GM12878 (cell line): Measurements from ENCODE around the gene VEPH1. TPM values are rescaled to one million over a fixed set of nuclear protein-coding genes. Genes with fewer than 3 reads are reported as not detected.

ENCODE experiments used
- ATAC-seq: fragments of 200-7000 bp; cut with Tn5 transposase; 3 replicates; pipeline ENCODE4 v1.9.1; 2020; ENCODE audit warnings: mild to moderate bottlenecking, moderate library complexity
- BruUV-seq: library from RNA; stranded (reverse); fragments of 400-500 nt; replicated peaks from 2 replicates; lab custom pipeline; 2021; lab: Mats Ljungman, UMichigan
- CTCF ChIA-PET: fragments of 300-600 bp; sonication (Branson Sonifier 250); formaldehyde crosslinking; extraction: SDS; loops from one replicate; lab custom pipeline; 2021; ENCODE audit warnings: inconsistent platforms; lab: Yijun Ruan, JAX
- POLR2A ChIA-PET: fragments of 350-600 bp; formaldehyde crosslinking; extraction: SDS; loops from one replicate; lab custom pipeline; 2021; ENCODE audit warnings: inconsistent platforms; lab: Charles Lee
- RAD21 ChIA-PET: fragments of 300-600 bp; sonication (Branson Sonifier 250); formaldehyde crosslinking; loops from one replicate; lab custom pipeline; 2023; ENCODE audit warnings: antibody characterized with exemption; ENCODE audit not compliant: unreplicated experiment; lab: Charles Lee
- SMC1A ChIA-PET: fragments of 300-600 bp; sonication (Branson Sonifier 250); formaldehyde crosslinking; loops from one replicate; lab custom pipeline; 2023; ENCODE audit not compliant: unreplicated experiment, uncharacterized antibody; lab: Charles Lee
- DNase-seq: peaks from one replicate; pipeline ENCODE4 v3.0.0-alpha.2; 2011; ENCODE audit warnings: low read depth, low spot score
- FAIRE-seq: peaks from 3 replicates; lab custom pipeline; 2011; peaks lifted over from hg19 to GRCh38; lab: Jason Lieb, UNC
- H2AFZ ChIP-seq: 2 replicates; pipeline ENCODE4 v1.6.0; 2011; ENCODE audit warnings: low read depth, low read length, control low read depth; ENCODE audit not compliant: control insufficient read depth
- H3K27ac ChIP-seq: 2 replicates; pipeline ENCODE4 v1.5.1; 2011; ENCODE audit warnings: control low read depth; ENCODE audit not compliant: control insufficient read depth, insufficient read depth
- H3K27me3 ChIP-seq, 2 experiments: replicated peaks in 1 of 2; 2 replicates each; pipeline versions ENCODE4 v1.6.0 to v1.6.1; 2011; ENCODE audit warnings: low read length in 1 of 2; ENCODE audit not compliant: control insufficient read depth in 2 of 2, insufficient read depth in 2 of 2
- H3K36me3 ChIP-seq, 2 experiments: 2 replicates each; pipeline ENCODE4 v1.5.1; 2011; ENCODE audit warnings: low read length in 1 of 2; ENCODE audit not compliant: control insufficient read depth in 2 of 2, insufficient read depth in 2 of 2
- H3K4me1 ChIP-seq: 2 replicates; pipeline ENCODE4 v1.6.1; 2011; ENCODE audit warnings: mild to moderate bottlenecking, low read length, moderate library complexity, mixed read lengths; ENCODE audit not compliant: control insufficient read depth, insufficient read depth
- H3K4me2 ChIP-seq: 2 replicates; pipeline ENCODE4 v1.6.0; 2011; ENCODE audit warnings: control low read depth; ENCODE audit not compliant: control insufficient read depth, insufficient read depth
- H3K4me3 ChIP-seq: fragments of 200-600 bp; sonication (generic); 2 replicates; pipeline ENCODE4 v1.5.1; 2016
- H3K79me2 ChIP-seq: 2 replicates; pipeline ENCODE4 v1.6.0; 2011; ENCODE audit warnings: low read length; ENCODE audit not compliant: control insufficient read depth, insufficient read depth
- H3K9ac ChIP-seq: 2 replicates; pipeline ENCODE4 v1.8.0; 2011; ENCODE audit warnings: low read length, control low read depth, mixed read lengths; ENCODE audit not compliant: control insufficient read depth, insufficient read depth
- H3K9me3 ChIP-seq: replicated peaks from 3 replicates; pipeline ENCODE4 v1.5.1; 2011; ENCODE audit warnings: mild to moderate bottlenecking, low read length; ENCODE audit not compliant: control insufficient read depth, insufficient read depth
- H4K20me1 ChIP-seq: 2 replicates; pipeline ENCODE4 v1.6.0; 2011; ENCODE audit not compliant: control insufficient read depth, insufficient read depth
- ASH2L ChIP-seq: fragments of 300-600, 200-600 bp; sonication (generic); IDR thresholded peaks from 2 replicates; pipeline ENCODE4 v1.6.1; 2017; ENCODE audit warnings: low read depth, mild to moderate bottlenecking, borderline replicate concordance
- CREM ChIP-seq: IDR thresholded peaks from 2 replicates; pipeline ENCODE4 v1.6.1; 2014; ENCODE audit warnings: antibody characterized with exemption, low read depth
- JUNB ChIP-seq: IDR thresholded peaks from 2 replicates; pipeline ENCODE4 v1.6.1; 2016; ENCODE audit warnings: antibody characterized with exemption, mild to moderate bottlenecking
- PML ChIP-seq: IDR thresholded peaks from 2 replicates; pipeline ENCODE4 v1.6.1; 2012; ENCODE audit warnings: low read length, inconsistent platforms
- RUNX3 ChIP-seq: IDR thresholded peaks from 2 replicates; pipeline ENCODE4 v1.6.1; 2012; ENCODE audit warnings: low read length, inconsistent platforms
- SMARCA5 ChIP-seq: fragments of 450-650 bp; IDR thresholded peaks from 2 replicates; pipeline ENCODE4 v1.6.1; 2017; ENCODE audit warnings: mild to moderate bottlenecking
- STAT1 ChIP-seq: fragments of 450-650 bp; conservative IDR thresholded peaks from 2 replicates; pipeline ENCODE4 v1.6.1; 2014; ENCODE audit warnings: antibody characterized with exemption, mild to moderate bottlenecking
- WGBS: methylation state at CpG from one replicate; pipeline ENCODE4 v1.1.6; 2016; ENCODE audit warnings: low lambda C conversion rate; ENCODE audit not compliant: insufficient replicate concordance, insufficient coverage; ENCODE audit errors: missing lambda C conversion rate; 5-methylcytosine and 5-hydroxymethylcytosine counted together
- in situ Hi-C: fragments of 300-500 bp; cut with MboI; formaldehyde crosslinking; loops from 9 replicates; pipeline ENCODE4 v1.14.3; 2018; ENCODE audit warnings: mixed read lengths
- intact Hi-C: fragments of 100-400 bp; cut with micrococcal nuclease; formaldehyde crosslinking; loops from one replicate; pipeline ENCODE4 v1.14.2; 2022; ENCODE audit not compliant: unreplicated experiment
- polyA plus RNA-seq, 11 experiments: library from polyadenylated mRNA; depleted of rRNA in 4 of 11; unstranded in 6 of 11; stranded (reverse) in 5 of 11; fragments of >200 nt; fragmentation: Nextera tagmentation in 4 of 11; fragmentation: Illumina TruSeq in 1 of 11; extraction: Ambion mirVana in 4 of 11; extraction: Trizol in 1 of 11; gene quantifications; 1 replicate in 1 of 11; 2 replicates in 10 of 11; pipeline versions ENCODE4 v1.2.1 to v1.2.3, GENCODE V29; 2011 to 2016; ENCODE audit warnings: inconsistent platforms in 2 of 11, missing spikeins in 2 of 11, low read depth in 1 of 11
- total RNA-seq, 4 experiments: library from RNA; depleted of rRNA in 3 of 4; stranded (reverse); fragments of >200 nt in 3 of 4; fragmentation: Illumina TruSeq in 1 of 4; extraction: Trizol in 1 of 4; gene quantifications; 2 replicates each; pipeline versions ENCODE4 v1.2.1 to v1.2.3, GENCODE V29; 2013 to 2021
- TF ChIP-seq, protein P1 (sequence below): IDR thresholded peaks from 2 replicates; pipeline ENCODE4 v1.6.1; 2012; ENCODE audit warnings: low read length, inconsistent platforms
- TF ChIP-seq, protein P2 (sequence below): IDR thresholded peaks from 2 replicates; pipeline ENCODE4 v1.6.1; 2011; ENCODE audit warnings: low read depth, mild to moderate bottlenecking, low read length, moderate library complexity, borderline replicate concordance; ENCODE audit errors: extremely low read depth
- TF ChIP-seq, protein P3 (sequence below): fragments of 450-650 bp; IDR thresholded peaks from 2 replicates; pipeline ENCODE4 v1.6.1; 2016; ENCODE audit warnings: mild to moderate bottlenecking, moderate library complexity, borderline replicate concordance

Gene VEPH1
- total and polyA plus RNA-seq, 10 of the 15 experiments (the other 5 are each of a cell fraction or from before 2014, with no cell fraction given) = 0.04 to 0.26 (median 0.17) TPM; not detected in 7

DNA sequence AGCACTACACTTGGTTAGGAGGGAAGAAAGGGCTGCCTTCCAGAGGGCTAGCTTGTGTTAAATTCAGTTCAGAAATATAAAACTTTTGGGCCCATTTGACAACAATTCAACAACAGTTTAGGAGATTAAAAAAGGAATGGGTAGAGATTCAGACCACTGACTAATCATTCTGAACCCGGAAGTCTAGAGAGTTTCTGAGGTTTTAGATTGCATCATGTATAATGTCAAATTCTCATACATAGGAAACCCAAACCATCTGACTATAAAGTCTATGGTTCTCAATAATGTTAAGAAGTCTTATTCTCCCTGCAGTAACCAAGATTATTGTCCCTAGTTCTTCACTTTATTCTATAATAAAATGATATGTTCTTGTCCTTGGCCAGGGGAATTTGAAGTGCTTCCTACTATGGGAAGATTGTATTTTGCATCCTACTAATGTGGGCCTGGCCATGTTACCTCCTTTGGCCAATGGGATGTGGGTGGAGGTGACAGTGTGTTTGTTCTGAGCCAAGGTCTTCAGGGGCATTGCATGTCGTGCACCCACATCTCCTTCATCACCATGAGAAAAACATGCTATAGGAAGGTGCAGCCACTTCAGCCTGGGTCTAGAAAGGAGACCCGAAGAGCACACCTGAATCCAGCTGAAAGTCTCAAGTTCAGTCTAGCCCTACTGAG is 276.9 kb downstream of the VEPH1 start:
- in situ Hi-C loops = no loop called here
- ChIA-PET CTCF (interaction anchor here (1.7 kb wide), 1 partner anchor 25 kb away, joined by 4 read pairs; no protein-coding TSS in a partner anchor), POLR2A (no interaction called here), RAD21 (no interaction called here), SMC1A (no interaction called here)
- Histone ChIP-seq H3K4me2 (no peak overlapping the region), H3K79me2 (no peaks in the 10 kb centered on the region), H3K9me3 (no peaks in the 10 kb centered on the region), H3K27me3 (no peaks in the 10 kb centered on the region; a peak in 1 of 4 replicates), H3K4me3 (no peak overlapping the region), H3K36me3 (no peaks in the 10 kb centered on the region), H3K9ac (no peak overlapping the region), H2AFZ (no peak overlapping the region; the same call in 1 of the 2 replicates), H3K27ac (no peak overlapping the region), H3K4me1 (no peaks in the 10 kb centered on the region), H4K20me1 (no peaks in the 10 kb centered on the region)
- intact Hi-C loops = no loop called here
- TF ChIP-seq JUNB = 0 out of 2 replicates have a peak, but pooled peaks have one; percentile 12
- TF ChIP-seq RUNX3 = peak; percentile 61
- TF ChIP-seq, protein P1, sequence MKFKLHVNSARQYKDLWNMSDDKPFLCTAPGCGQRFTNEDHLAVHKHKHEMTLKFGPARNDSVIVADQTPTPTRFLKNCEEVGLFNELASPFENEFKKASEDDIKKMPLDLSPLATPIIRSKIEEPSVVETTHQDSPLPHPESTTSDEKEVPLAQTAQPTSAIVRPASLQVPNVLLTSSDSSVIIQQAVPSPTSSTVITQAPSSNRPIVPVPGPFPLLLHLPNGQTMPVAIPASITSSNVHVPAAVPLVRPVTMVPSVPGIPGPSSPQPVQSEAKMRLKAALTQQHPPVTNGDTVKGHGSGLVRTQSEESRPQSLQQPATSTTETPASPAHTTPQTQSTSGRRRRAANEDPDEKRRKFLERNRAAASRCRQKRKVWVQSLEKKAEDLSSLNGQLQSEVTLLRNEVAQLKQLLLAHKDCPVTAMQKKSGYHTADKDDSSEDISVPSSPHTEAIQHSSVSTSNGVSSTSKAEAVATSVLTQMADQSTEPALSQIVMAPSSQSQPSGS = 0 out of 2 replicates have a peak, but pooled peaks have one; percentile 20
- no peak for TF ChIP-seq ASH2L
- WGBS = 60% methylated on average over 3 of the region's 3 CpGs
- no peak for FAIRE-seq
- no peak for DNase-seq
- no TSS peak for BruUV-seq
- ATAC-seq = peak; percentile 74

DNA sequence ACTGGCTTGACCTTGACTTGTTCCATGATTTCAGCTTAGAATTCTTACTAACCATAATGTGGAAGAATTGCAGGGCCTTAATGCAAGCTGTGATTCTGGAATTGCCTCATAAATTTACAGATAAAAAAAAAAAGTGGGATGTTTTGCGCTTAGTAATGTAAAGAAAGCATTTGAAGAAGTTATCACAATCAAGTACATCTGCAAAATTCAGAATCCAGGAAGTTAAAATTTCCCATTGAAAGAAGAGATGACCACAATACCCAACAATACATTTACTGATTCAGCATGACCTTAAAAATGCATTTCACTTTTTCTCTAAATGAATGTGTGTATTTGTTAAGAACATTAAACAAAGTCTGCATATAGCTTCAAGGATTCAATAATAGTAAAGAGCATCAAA is 278.2 kb downstream of the VEPH1 start:
- no peak overlapping the region for H3K4me2 ChIP-seq
- ChIA-PET POLR2A (no interaction called here), RAD21 (no interaction called here), SMC1A (interaction anchor here (0.6 to 0.8 kb wide), 2 partner anchors 8 to 139 kb away, joined by 3 read pairs; no protein-coding TSS in a partner anchor), CTCF (interaction anchor here (0.7 to 2.0 kb wide), 2 partner anchors 15 to 20 kb away, joined by 3 to 5 read pairs; no protein-coding TSS in a partner anchor)
- WGBS = 100% methylated on average over 1 of the region's 1 CpG
- no peak overlapping the region for H3K27ac ChIP-seq
- no peak for TF ChIP-seq CREM
- no peak for TF ChIP-seq SMARCA5
- TF ChIP-seq, protein P2, sequence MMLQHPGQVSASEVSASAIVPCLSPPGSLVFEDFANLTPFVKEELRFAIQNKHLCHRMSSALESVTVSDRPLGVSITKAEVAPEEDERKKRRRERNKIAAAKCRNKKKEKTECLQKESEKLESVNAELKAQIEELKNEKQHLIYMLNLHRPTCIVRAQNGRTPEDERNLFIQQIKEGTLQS = no peak
- TF ChIP-seq, protein P3, sequence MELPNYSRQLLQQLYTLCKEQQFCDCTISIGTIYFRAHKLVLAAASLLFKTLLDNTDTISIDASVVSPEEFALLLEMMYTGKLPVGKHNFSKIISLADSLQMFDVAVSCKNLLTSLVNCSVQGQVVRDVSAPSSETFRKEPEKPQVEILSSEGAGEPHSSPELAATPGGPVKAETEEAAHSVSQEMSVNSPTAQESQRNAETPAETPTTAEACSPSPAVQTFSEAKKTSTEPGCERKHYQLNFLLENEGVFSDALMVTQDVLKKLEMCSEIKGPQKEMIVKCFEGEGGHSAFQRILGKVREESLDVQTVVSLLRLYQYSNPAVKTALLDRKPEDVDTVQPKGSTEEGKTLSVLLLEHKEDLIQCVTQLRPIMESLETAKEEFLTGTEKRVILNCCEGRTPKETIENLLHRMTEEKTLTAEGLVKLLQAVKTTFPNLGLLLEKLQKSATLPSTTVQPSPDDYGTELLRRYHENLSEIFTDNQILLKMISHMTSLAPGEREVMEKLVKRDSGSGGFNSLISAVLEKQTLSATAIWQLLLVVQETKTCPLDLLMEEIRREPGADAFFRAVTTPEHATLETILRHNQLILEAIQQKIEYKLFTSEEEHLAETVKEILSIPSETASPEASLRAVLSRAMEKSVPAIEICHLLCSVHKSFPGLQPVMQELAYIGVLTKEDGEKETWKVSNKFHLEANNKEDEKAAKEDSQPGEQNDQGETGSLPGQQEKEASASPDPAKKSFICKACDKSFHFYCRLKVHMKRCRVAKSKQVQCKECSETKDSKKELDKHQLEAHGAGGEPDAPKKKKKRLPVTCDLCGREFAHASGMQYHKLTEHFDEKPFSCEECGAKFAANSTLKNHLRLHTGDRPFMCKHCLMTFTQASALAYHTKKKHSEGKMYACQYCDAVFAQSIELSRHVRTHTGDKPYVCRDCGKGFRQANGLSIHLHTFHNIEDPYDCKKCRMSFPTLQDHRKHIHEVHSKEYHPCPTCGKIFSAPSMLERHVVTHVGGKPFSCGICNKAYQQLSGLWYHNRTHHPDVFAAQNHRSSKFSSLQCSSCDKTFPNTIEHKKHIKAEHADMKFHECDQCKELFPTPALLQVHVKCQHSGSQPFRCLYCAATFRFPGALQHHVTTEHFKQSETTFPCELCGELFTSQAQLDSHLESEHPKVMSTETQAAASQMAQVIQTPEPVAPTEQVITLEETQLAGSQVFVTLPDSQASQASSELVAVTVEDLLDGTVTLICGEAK = no peak
- no peak for TF ChIP-seq ASH2L
- TF ChIP-seq PML = no peak
- no peak for TF ChIP-seq STAT1
- no peaks in the 10 kb centered on the region for H3K36me3 ChIP-seq
- H3K4me1 ChIP-seq = no peaks in the 10 kb centered on the region
- intact Hi-C loops = no loop called here
- no peaks in the 10 kb centered on the region for H3K9me3 ChIP-seq
- H3K27me3 ChIP-seq = no peaks in the 10 kb centered on the region
- no peaks in the 10 kb centered on the region for H4K20me1 ChIP-seq
- no peak for FAIRE-seq
- H3K79me2 ChIP-seq = no peaks in the 10 kb centered on the region
- no peak overlapping the region for H2AFZ ChIP-seq
- no peak overlapping the region for H3K4me3 ChIP-seq
- in situ Hi-C loops = no loop called here
- no peak overlapping the region for H3K9ac ChIP-seq
- no peak for DNase-seq
- no peak for ATAC-seq
- BruUV-seq = no TSS peak
